GM12872 (cell line): ENCODE measurements around the gene TFPT.

ENCODE experiments used
- CTCF ChIP-seq: IDR thresholded peaks from 3 replicates; pipeline ENCODE4 v1.5.1; 2011; ENCODE audit warnings: low read depth, mild to moderate bottlenecking, low read length, moderate library complexity; ENCODE audit not compliant: insufficient read depth

Gene TFPT

DNA sequence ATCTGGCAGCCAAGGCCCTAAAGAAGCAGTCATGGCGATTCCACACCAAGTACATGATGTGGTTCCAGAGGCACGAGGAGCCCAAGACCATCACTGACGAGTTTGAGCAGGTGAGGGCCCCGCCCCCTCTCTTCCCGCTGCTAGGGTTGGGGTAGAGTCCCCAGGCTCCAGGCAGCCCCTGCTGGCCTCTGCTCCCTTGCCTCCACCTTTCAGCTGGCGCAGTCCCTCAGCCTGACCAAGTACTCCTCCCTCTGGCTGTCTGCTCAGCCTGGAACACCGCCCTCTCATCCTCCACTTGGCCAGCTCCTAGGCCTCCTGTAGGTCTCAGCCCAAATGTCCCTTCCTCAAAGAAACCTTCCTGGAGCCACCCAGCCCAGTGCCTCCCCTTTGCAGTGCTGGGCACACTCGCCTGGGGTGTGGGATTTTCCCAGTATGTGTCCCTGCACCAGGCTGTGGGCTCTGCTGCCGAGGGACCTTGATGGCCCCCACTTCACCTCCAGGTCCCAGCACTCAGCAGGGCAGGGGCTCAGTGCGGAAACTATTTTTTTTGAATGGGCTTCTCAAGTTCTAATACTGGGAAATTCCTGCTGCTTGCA, 38.4 kb upstream of the TFPT start:
- no peak for TF ChIP-seq CTCF

GRCh38 chr19:54152878-54153524, 37.5 kb upstream of the TFPT start:
- no peak for TF ChIP-seq CTCF

GRCh38 chr19:54152267-54152666, 36.8 kb upstream of the TFPT start:
- no peak for TF ChIP-seq CTCF

- no peak for TF ChIP-seq CTCF
These were observed 36.0 kb upstream of the TFPT start for GRCh38 chr19:54151362-54152035.

GRCh38 chr19:54149021-54149812, 33.8 kb upstream of the TFPT start:
- TF ChIP-seq CTCF: no peak

DNA sequence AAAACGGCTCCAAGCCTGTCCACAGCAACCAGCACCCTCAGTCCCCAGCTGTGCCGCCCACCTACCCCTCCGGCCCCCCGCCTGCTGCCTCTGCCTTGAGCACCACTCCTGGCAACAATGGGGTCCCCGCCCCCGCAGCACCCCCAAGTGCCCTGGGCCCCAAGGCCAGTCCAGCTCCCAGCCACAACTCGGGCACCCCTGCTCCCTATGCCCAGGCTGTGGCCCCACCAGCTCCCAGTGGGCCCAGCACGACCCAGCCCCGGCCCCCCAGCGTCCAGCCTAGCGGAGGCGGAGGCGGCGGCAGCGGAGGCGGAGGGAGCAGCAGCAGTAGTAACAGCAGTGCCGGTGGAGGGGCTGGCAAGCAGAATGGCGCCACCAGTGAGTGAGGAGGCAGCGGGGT, 32.7 kb upstream of the TFPT start:
- no peak for TF ChIP-seq CTCF

DNA sequence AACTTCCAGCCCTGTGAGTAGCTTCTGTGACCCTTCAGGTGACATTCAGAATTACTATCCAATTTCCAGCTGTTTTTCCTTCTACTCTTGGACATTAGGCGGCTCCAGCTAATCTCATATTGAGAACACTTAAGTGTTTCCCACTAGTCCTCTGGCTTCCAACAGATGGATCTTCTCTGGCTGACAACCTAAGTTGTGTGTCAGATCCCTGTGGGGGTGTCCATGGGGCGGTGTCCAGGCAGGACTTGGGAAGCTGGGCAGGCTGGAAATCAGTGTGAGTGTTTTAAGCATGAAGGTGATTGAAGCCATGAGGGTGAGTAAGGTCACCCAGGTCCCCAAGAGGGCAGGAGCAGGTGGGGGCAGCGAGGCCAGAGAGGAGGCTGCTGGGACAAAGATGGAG, 32.2 kb upstream of the TFPT start:
- no peak for TF ChIP-seq CTCF
